Lower leg skin (tissue), 3 donors: Measurements from ENCODE around the gene COL24A1.

Experiments
- CTCF ChIP-seq, 3 donors: fragments of 450-650 bp; IDR thresholded peaks; one replicate each; pipeline ENCODE4 v1.5.1; 2016; ENCODE audit warnings: antibody characterized with exemption in 3 of 3, mild to moderate bottlenecking in 3 of 3, moderate library complexity in 2 of 3
- POLR2A ChIP-seq, 2 donors: fragments of 450-650 bp; IDR thresholded peaks; one replicate each; pipeline ENCODE4 v1.6.1; 2016 to 2017; ENCODE audit warnings: antibody characterized with exemption in 2 of 2, mild to moderate bottlenecking in 1 of 2, moderate library complexity in 1 of 2

GRCh38 chr1:86101616-86102015, 55.0 kb downstream of the COL24A1 start:
- TF ChIP-seq CTCF (IDR thresholded peaks at IDR 0.05) = no peak
- no peak for TF ChIP-seq POLR2A (IDR thresholded peaks at IDR 0.05)
